ENCODE results near the gene ARHGAP31. TPM values are rescaled to one million over a fixed set of nuclear protein-coding genes. Genes with fewer than 3 reads are reported as not detected.
"Not testable (repeated sequence)": the region's sequence is repeated elsewhere in the genome, so short reads cannot be mapped to it uniquely, and the experiment has no call there.

ARHGAP31 gene
- total RNA-seq, 1 experiment from 2014 or later, result 1.2 TPM

DNA sequence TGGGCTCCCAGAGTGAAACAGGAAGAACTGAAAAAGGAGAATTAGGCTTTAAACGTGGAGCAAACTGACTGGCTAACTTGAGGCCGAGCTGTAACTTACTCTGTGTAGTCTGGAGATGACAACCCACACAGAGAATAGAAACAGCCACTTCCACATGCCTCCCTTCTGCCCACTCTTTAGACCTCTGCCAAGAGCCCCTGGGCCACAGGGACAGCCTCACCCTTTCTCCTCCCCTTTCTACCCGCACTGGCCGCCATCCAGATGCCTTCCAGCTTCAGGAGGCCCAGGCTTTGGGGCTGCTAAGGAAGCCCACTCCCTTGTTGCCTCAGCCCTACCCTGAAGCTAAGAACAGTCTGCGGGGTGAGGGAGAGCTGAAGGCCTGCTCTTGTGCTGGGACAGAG, 6.8 kb downstream of the ARHGAP31 start:
- Histone ChIP-seq H3K4me3 (ENCODE audit: low read length) (no peak overlapping the region), H3K27ac (ENCODE audit: low read length) (no peak overlapping the region), H2AFZ (ENCODE audit: low read length) (no peak overlapping the region), H3K9me3 (ENCODE audit: low read length) (no peaks in the 10 kb centered on the region), H4K20me1 (ENCODE audit: insufficient read depth, low read depth, low read length) (no peaks in the 10 kb centered on the region), H3K27me3 (ENCODE audit: low read length) (no peaks in the 10 kb centered on the region), H3K36me3 (ENCODE audit: insufficient read depth, low read length) (no peaks in the 10 kb centered on the region), H3K79me2 (ENCODE audit: low read length) (no peaks in the 10 kb centered on the region), H3K4me2 (ENCODE audit: low read depth, low read length, poor library complexity, severe bottlenecking) (no peak overlapping the region), H3K9ac (ENCODE audit: low read length) (no peak overlapping the region), H3K9me2 (replicated peaks; ENCODE audit: insufficient read depth, low read length) (no peaks in the 10 kb centered on the region), H3K4me1 (ENCODE audit: low read length) (no peaks in the 10 kb centered on the region)
- no peak for DNase-seq

DNA sequence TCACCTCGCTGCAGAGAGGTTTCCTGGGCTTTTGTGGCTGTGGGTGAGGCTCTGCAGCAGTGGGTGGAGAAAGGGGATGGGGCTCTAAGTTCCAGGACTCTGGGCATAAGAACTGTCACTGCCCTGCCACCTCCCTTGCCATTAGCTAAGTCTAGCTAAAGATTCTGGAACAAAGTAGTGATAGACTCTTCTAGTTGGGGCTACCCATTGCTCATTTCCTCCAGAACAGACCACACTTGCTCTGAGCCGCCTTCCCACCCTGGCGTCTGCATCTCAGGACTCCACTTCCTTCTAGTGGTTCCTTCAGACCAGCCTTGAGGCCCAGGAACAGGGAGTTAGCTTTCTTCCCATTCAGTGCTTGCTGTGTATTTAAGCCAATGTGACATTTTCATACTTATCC, 7.5 kb downstream of the ARHGAP31 start:
- H3K4me3 ChIP-seq (ENCODE audit: low read length), result no peak overlapping the region
- no peak overlapping the region for H3K4me2 ChIP-seq (ENCODE audit: low read depth, low read length, poor library complexity, severe bottlenecking)
- no peaks in the 10 kb centered on the region for H3K4me1 ChIP-seq (ENCODE audit: low read length)
- no peaks in the 10 kb centered on the region for H3K27me3 ChIP-seq (ENCODE audit: low read length)
- no peaks in the 10 kb centered on the region for H3K9me2 ChIP-seq (replicated peaks; ENCODE audit: insufficient read depth, low read length)
- H4K20me1 ChIP-seq (ENCODE audit: insufficient read depth, low read depth, low read length), result no peaks in the 10 kb centered on the region
- H3K9ac ChIP-seq (ENCODE audit: low read length), result no peak overlapping the region
- DNase-seq, result no peak
- no peak overlapping the region for H2AFZ ChIP-seq (ENCODE audit: low read length)
- H3K36me3 ChIP-seq (ENCODE audit: insufficient read depth, low read length), result no peaks in the 10 kb centered on the region
- H3K27ac ChIP-seq (ENCODE audit: low read length), result no peak overlapping the region
- H3K79me2 ChIP-seq (ENCODE audit: low read length), result no peaks in the 10 kb centered on the region
- no peaks in the 10 kb centered on the region for H3K9me3 ChIP-seq (ENCODE audit: low read length)

DNA sequence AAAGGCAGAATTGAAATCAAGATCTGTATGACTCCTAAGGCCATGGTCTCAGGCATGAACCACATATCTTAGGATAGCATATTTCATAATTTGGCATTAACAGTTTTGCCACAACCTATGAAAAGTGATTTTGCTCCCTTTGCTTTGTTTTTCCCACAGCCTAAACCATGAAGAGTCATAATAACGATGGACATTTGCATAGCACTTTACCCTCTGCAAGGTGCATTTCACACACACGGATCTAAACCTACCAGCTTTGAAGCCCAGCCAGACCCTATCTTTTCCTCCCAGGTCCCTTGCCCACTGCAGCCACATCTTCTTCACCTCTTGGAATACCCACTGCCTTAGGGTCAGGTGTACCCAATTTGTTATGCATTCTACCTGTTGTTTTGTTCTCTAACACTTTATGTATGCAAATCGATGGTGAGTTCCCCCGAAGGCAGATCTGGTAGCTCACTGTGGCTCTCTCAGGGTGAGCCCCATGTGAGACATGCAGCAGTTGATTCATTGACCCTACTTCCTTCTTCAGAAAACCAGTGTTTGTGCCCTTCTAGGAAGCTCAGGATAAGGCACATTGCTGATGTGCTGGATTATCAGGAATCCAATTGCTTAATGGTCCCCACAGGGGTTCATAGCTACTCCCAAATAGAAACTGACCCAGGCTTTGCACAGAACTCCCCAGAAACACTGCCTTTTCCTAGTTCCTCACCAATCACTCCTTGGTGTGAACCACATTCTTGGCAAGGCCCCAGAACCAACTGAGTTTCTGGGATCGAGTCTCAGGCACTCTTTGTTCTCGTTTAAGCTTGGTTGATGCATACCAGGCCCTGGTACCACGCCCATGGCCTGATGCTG, 8.7 kb downstream of the ARHGAP31 start:
- no peaks in the 10 kb centered on the region for H3K27me3 ChIP-seq (ENCODE audit: low read length)
- H3K9me3 ChIP-seq (ENCODE audit: low read length), result no peaks in the 10 kb centered on the region
- no peak overlapping the region for H3K27ac ChIP-seq (ENCODE audit: low read length)
- DNase-seq, result no peak
- H3K36me3 ChIP-seq (ENCODE audit: insufficient read depth, low read length), result no peaks in the 10 kb centered on the region
- no peak overlapping the region for H2AFZ ChIP-seq (ENCODE audit: low read length)
- H4K20me1 ChIP-seq (ENCODE audit: insufficient read depth, low read depth, low read length), result no peaks in the 10 kb centered on the region
- H3K9ac ChIP-seq (ENCODE audit: low read length), result no peak overlapping the region
- H3K4me3 ChIP-seq (ENCODE audit: low read length), result no peak overlapping the region
- H3K9me2 ChIP-seq (replicated peaks; ENCODE audit: insufficient read depth, low read length), result no peaks in the 10 kb centered on the region
- no peak overlapping the region for H3K4me2 ChIP-seq (ENCODE audit: low read depth, low read length, poor library complexity, severe bottlenecking)
- no peaks in the 10 kb centered on the region for H3K4me1 ChIP-seq (ENCODE audit: low read length)
- H3K79me2 ChIP-seq (ENCODE audit: low read length), result no peaks in the 10 kb centered on the region

DNA sequence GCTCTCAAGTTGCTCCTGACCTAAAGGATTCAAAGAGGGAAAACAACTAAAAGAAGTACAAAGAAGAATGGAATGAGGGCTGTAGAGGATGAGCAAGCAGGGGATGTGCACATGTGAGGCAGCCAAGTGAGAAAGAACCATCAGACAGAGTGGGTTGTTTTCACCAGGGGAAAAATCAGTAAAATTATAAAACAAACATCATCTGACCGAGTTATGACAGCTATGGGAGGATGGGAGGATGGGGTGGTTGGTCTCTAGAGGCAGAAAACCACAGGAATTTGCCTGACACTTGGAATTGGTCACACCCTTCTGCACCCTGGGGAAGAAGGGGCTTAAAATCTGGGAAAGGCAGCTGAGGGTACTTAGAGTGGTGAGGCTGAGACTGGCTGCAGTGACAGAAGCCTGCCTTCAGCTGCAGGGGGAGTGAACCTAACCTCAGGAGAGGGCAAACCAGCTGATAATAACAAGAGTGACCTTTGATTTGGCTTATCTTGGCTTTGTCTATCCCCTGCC, 10.1 kb downstream of the ARHGAP31 start:
- H3K36me3 ChIP-seq (ENCODE audit: insufficient read depth, low read length), result no peaks in the 10 kb centered on the region
- H3K79me2 ChIP-seq (ENCODE audit: low read length), result no peaks in the 10 kb centered on the region
- no peak overlapping the region for H3K4me3 ChIP-seq (ENCODE audit: low read length)
- H3K9me3 ChIP-seq (ENCODE audit: low read length), result no peaks in the 10 kb centered on the region
- no peaks in the 10 kb centered on the region for H3K4me1 ChIP-seq (ENCODE audit: low read length)
- H3K9ac ChIP-seq (ENCODE audit: low read length), result no peak overlapping the region
- no peaks in the 10 kb centered on the region for H3K9me2 ChIP-seq (replicated peaks; ENCODE audit: insufficient read depth, low read length)
- no peak overlapping the region for H3K4me2 ChIP-seq (ENCODE audit: low read depth, low read length, poor library complexity, severe bottlenecking)
- DNase-seq, result no peak
- H2AFZ ChIP-seq (ENCODE audit: low read length), result no peak overlapping the region
- no peaks in the 10 kb centered on the region for H4K20me1 ChIP-seq (ENCODE audit: insufficient read depth, low read depth, low read length)
- no peaks in the 10 kb centered on the region for H3K27me3 ChIP-seq (ENCODE audit: low read length)
- no peak overlapping the region for H3K27ac ChIP-seq (ENCODE audit: low read length)

DNA sequence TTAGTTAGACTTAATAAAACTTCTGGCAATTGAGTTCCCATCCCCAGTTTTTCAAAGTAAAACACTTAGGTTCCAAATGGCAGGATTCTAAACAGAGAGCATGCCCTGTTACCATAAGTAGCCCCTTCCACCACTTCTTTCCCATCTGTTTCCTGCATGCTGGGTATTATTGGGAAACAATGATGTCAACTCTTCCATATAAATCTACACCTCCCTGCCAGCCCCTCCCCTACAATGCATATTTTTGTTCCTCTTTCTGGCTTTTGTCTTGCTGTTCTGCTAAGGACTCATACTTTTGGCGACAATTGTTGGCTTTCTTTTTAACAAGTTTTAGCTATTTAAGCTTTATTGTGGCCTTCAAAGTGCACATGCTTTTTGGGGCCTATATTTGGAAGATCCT, 11.1 kb downstream of the ARHGAP31 start:
- Histone ChIP-seq H3K27me3 (ENCODE audit: low read length) (no peaks in the 10 kb centered on the region), H3K79me2 (ENCODE audit: low read length) (no peaks in the 10 kb centered on the region), H3K9ac (ENCODE audit: low read length) (no peak overlapping the region), H3K36me3 (ENCODE audit: insufficient read depth, low read length) (no peaks in the 10 kb centered on the region), H2AFZ (ENCODE audit: low read length) (no peak overlapping the region), H3K27ac (ENCODE audit: low read length) (no peak overlapping the region), H4K20me1 (ENCODE audit: insufficient read depth, low read depth, low read length) (no peaks in the 10 kb centered on the region), H3K4me3 (ENCODE audit: low read length) (no peak overlapping the region), H3K4me2 (ENCODE audit: low read depth, low read length, poor library complexity, severe bottlenecking) (no peak overlapping the region), H3K4me1 (ENCODE audit: low read length) (no peaks in the 10 kb centered on the region), H3K9me3 (ENCODE audit: low read length) (no peaks in the 10 kb centered on the region), H3K9me2 (replicated peaks; ENCODE audit: insufficient read depth, low read length) (no peaks in the 10 kb centered on the region)
- DNase-seq, result no peak

DNA sequence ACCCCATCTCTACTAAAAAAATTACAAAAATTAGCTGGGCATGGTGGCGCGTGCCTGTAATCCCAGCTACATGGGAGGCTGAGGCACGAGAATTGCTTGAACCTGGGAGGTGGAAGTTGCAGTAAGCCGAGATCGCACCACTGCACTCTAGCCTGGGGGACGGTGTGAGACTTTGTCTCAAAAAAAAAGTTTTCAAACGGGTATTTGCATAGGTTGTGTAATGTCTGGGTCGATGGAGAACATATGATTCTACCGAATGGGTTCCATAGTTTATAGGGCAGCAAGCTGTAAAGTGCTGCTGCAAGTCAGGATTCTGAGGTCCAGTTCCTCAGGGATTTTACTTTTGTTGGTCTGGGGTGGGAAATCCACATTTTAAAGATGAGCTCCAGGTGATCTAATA, 12.2 kb downstream of the ARHGAP31 start:
- not testable (repeated sequence) for H3K36me3 ChIP-seq (ENCODE audit: insufficient read depth, low read length); H3K27ac ChIP-seq (ENCODE audit: low read length); H3K9me3 ChIP-seq (ENCODE audit: low read length); H3K4me1 ChIP-seq (ENCODE audit: low read length); H4K20me1 ChIP-seq (ENCODE audit: insufficient read depth, low read depth, low read length); H3K27me3 ChIP-seq (ENCODE audit: low read length); H3K4me2 ChIP-seq (ENCODE audit: low read depth, low read length, poor library complexity, severe bottlenecking); H3K9ac ChIP-seq (ENCODE audit: low read length); DNase-seq; H3K9me2 ChIP-seq (replicated peaks; ENCODE audit: insufficient read depth, low read length); H3K79me2 ChIP-seq (ENCODE audit: low read length); H3K4me3 ChIP-seq (ENCODE audit: low read length); H2AFZ ChIP-seq (ENCODE audit: low read length)

DNA sequence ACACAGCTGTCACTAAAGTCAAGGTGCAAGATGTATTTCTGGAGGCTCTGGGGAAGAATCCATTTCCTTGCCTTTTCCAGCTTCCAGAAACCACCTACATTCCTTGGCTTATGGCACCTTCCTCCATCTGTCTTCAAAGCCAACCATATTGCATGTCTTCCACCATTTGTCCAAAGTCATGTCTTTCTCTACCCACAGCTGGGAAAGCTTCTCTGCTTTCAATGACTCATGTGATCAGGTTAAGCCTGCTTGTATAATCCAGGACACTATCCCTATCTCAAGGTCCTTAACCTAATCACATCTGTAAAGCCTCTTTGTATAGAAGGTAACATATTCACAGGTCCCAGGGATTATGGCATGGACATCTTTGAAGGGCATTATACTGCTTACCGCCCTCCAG, 14.2 kb downstream of the ARHGAP31 start:
- H3K27me3 ChIP-seq (ENCODE audit: low read length), result 0 out of 2 replicates have a peak, but pooled peaks cover 4% of the 10 kb centered on the region
- no peak overlapping the region for H2AFZ ChIP-seq (ENCODE audit: low read length)
- no peaks in the 10 kb centered on the region for H4K20me1 ChIP-seq (ENCODE audit: insufficient read depth, low read depth, low read length)
- DNase-seq, result no peak
- no peaks in the 10 kb centered on the region for H3K79me2 ChIP-seq (ENCODE audit: low read length)
- H3K9me3 ChIP-seq (ENCODE audit: low read length), result no peaks in the 10 kb centered on the region
- H3K9ac ChIP-seq (ENCODE audit: low read length), result no peak overlapping the region
- no peaks in the 10 kb centered on the region for H3K4me1 ChIP-seq (ENCODE audit: low read length)
- no peaks in the 10 kb centered on the region for H3K9me2 ChIP-seq (replicated peaks; ENCODE audit: insufficient read depth, low read length)
- H3K36me3 ChIP-seq (ENCODE audit: insufficient read depth, low read length), result no peaks in the 10 kb centered on the region
- H3K27ac ChIP-seq (ENCODE audit: low read length), result no peak overlapping the region
- H3K4me2 ChIP-seq (ENCODE audit: low read depth, low read length, poor library complexity, severe bottlenecking), result no peak overlapping the region
- H3K4me3 ChIP-seq (ENCODE audit: low read length), result no peak overlapping the region

DNA sequence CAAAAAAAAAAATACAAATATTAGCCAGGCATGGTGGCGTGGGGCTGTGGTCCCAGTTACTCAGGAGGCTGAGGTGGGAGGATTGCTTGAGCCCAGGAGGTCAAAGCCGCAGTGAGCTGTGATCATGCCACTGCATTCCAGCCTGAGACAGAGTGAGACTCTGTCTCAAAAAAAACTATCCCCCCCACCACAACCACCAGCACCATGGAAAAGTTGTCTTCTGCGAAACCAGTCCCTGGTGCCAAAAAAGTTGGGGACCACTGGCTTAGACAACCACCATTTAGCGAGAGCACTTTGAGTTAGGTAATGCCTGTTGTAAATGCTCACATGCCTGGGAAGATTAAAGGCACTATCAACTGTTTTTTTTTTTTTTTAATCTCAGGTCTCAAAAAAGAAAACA, 15.4 kb downstream of the ARHGAP31 start:
- Histone ChIP-seq H3K9me3 (ENCODE audit: low read length) (no peaks in the 10 kb centered on the region), H3K4me1 (ENCODE audit: low read length) (no peaks in the 10 kb centered on the region), H3K27ac (ENCODE audit: low read length) (no peak overlapping the region), H3K4me2 (ENCODE audit: low read depth, low read length, poor library complexity, severe bottlenecking) (no peak overlapping the region), H3K36me3 (ENCODE audit: insufficient read depth, low read length) (no peaks in the 10 kb centered on the region), H4K20me1 (ENCODE audit: insufficient read depth, low read depth, low read length) (no peaks in the 10 kb centered on the region), H3K9me2 (replicated peaks; ENCODE audit: insufficient read depth, low read length) (no peaks in the 10 kb centered on the region), H3K79me2 (ENCODE audit: low read length) (no peaks in the 10 kb centered on the region), H2AFZ (ENCODE audit: low read length) (no peak overlapping the region), H3K27me3 (ENCODE audit: low read length) (0 out of 2 replicates have a peak, but pooled peaks cover 4% of the 10 kb centered on the region), H3K9ac (ENCODE audit: low read length) (no peak overlapping the region), H3K4me3 (ENCODE audit: low read length) (no peak overlapping the region)
- DNase-seq, result no peak
